ENCODE data around the gene FAM43A.

FAM43A gene

DNA sequence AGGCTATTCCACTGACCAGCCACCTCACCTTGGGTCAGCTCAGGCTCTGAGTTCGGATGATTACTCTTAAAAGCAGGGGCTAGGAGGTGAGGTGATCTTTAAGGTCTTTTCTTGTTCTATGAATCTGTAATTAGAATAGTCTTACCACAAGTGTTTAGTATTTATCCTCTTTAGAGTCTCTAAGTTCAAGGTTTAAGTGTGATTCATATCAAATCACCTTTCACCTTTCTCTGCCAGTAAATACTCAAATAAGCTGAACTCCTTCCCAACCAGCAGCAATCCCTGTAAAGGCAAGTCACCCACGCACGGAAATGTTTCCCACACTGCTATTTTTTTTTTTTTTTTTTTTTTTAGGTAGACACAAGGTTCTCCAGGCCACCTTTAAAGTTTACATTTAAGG lies 37.9 kb upstream of the FAM43A start:
- no peak overlapping the region for H3K4me3 ChIP-seq (ENCODE audit: low read depth, low read length)
- DNase-seq (ENCODE audit: low read depth): no peak
- TF ChIP-seq, protein P1, sequence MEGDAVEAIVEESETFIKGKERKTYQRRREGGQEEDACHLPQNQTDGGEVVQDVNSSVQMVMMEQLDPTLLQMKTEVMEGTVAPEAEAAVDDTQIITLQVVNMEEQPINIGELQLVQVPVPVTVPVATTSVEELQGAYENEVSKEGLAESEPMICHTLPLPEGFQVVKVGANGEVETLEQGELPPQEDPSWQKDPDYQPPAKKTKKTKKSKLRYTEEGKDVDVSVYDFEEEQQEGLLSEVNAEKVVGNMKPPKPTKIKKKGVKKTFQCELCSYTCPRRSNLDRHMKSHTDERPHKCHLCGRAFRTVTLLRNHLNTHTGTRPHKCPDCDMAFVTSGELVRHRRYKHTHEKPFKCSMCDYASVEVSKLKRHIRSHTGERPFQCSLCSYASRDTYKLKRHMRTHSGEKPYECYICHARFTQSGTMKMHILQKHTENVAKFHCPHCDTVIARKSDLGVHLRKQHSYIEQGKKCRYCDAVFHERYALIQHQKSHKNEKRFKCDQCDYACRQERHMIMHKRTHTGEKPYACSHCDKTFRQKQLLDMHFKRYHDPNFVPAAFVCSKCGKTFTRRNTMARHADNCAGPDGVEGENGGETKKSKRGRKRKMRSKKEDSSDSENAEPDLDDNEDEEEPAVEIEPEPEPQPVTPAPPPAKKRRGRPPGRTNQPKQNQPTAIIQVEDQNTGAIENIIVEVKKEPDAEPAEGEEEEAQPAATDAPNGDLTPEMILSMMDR (IDR thresholded peaks at IDR 0.05; ENCODE audit: control insufficient read depth, extremely low read depth, insufficient read depth): no peak

DNA sequence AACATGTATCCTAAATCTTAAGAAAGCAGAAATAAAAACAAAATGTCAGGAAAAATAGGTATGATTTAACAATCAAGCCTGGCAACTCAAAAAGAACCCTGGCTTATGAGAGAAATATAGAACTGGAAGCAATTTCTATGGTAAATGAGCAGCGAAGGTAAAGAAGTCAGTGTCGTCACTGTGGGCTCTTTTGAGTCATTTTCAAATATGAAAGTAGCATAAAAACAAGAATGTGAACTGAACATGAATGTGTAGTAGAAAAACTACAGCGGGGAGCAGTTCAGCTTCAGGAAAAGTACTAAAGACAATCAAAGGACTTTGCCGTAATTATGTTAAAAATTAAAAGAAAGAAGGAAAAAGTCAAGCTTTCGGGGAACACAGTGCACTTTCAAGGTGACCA lies 31.2 kb upstream of the FAM43A start:
- no peak for DNase-seq (ENCODE audit: low read depth)
- no peak overlapping the region for H3K4me3 ChIP-seq (ENCODE audit: low read depth, low read length)
- TF ChIP-seq, protein P1 (IDR thresholded peaks at IDR 0.05; ENCODE audit: control insufficient read depth, extremely low read depth, insufficient read depth): no peak

DNA sequence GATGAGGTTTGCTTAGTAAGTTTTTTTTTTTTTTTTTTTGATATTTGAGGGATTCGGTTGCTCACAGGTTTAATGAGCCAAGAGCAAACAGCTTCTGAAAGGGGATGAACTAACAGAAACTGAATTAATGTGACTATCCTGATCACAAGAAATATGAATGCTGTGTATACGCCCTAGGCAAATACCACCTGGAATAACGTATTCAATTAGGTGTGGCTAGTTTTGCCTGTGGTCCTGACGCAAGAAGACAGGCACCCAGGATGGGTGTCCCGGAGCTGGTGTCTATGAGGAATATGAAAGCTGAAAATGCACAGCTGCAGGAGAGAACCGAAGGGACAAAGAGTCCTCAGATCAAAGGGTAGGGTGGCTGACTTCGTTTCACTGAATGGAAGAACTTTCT lies 28.2 kb upstream of the FAM43A start:
- no peak for DNase-seq (ENCODE audit: low read depth)
- no peak overlapping the region for H3K4me3 ChIP-seq (ENCODE audit: low read depth, low read length)
- TF ChIP-seq, protein P1 (IDR thresholded peaks at IDR 0.05; ENCODE audit: control insufficient read depth, extremely low read depth, insufficient read depth): no peak

DNA sequence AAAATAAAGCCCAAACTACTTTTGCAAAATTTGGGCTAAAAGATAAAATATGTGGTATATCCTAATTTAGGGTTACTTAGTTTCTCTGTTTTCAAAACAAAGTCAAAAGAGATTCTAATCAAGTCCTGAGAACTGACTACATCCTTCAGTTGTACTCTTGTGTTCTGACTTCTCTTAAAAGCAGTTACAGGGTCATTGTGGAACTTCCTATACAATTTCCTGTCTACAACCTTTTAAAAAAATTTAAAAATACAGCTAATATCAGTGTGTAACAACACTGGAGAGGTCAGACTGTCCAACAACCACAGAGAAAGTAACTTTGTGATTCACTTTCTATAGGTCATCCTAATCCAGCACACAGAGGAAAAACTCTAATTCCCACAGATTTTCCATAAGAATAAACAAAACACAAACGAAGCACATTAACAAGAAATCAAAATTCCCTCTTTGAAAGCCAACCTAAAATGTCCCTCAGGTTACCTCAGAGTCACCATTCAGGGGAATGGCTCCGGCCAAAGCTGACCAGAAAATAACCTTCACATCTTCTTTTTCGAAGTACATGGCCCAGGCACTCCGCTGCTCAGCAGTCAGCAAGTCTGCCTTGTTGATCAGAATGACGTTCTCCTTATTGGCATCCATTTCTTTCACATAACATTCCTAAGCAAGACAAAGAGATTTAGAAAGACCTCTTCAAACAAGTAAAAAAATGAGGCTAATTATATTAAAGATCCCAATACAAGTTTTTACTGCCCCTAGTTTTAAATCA lies 27.0 kb upstream of the FAM43A start:
- TF ChIP-seq, protein P1 (IDR thresholded peaks at IDR 0.05; ENCODE audit: control insufficient read depth, extremely low read depth, insufficient read depth): no peak
- H3K4me3 ChIP-seq (ENCODE audit: low read depth, low read length): no peak overlapping the region
- no peak for DNase-seq (ENCODE audit: low read depth)

DNA sequence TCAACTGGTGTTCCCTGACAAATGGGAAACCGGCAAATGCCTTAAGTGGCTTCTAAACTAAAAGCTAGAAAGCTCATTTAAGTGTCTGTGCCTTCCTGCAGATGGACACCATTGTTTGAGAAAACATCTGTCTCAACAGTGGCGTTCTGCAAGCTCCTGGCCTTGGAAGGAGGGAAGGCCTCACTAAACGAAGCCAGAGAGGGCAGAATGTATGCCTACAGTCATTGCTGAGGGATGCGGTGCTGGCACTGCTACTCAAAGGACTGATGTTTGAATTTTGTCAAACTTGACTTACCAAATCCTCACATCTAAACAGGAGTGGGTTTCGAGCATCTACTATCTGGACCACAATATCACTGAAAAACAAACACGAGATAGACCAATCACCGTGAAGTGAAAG lies 25.9 kb upstream of the FAM43A start:
- DNase-seq (ENCODE audit: low read depth): no peak
- TF ChIP-seq, protein P1 (IDR thresholded peaks at IDR 0.05; ENCODE audit: control insufficient read depth, extremely low read depth, insufficient read depth): no peak
- H3K4me3 ChIP-seq (ENCODE audit: low read depth, low read length): no peak overlapping the region

DNA sequence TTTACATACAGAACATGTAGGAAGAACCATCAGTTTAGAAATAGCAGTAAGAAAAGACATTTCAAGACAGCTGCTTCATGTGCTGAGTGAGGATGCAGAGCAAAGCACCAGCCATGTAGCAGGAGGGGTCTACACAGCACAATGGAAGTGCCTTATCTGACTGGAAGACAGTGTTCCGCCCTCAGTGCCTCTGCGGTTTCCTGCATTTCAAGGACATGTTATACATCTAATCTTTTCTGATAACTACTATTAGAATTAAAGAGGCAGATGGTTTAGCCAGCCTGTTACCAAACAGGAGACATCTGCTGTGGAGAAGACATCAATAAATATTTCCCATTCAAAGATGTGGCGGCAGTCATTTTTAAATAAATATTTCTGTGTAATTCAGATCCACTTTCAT lies 24.3 kb upstream of the FAM43A start:
- TF ChIP-seq, protein P1 (IDR thresholded peaks at IDR 0.05; ENCODE audit: control insufficient read depth, extremely low read depth, insufficient read depth): no peak
- no peak for DNase-seq (ENCODE audit: low read depth)
- no peak overlapping the region for H3K4me3 ChIP-seq (ENCODE audit: low read depth, low read length)

DNA sequence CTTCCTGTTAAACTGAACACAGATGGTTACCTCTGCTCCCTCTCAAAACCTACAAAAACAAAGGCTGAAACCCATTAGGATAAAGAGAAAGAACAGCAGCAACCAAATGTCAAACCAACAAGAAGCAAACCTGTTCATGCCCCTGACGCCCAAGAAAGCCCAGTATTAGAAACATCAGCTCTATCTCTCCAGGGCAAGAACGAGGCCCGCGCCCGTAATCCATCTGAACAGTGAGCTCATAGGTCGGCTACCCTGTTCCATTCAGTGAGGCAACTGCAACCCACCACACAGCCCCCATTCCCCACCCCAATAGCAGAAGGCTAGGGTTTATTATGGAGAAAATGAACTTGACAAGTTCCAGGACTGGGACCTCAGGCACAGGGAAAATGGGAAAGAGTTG lies 23.7 kb upstream of the FAM43A start:
- TF ChIP-seq, protein P1 (IDR thresholded peaks at IDR 0.05; ENCODE audit: control insufficient read depth, extremely low read depth, insufficient read depth): no peak

More for the DNA sequence above, 23.7 kb upstream of the FAM43A start:
- DNase-seq (ENCODE audit: low read depth): no peak
- no peak overlapping the region for H3K4me3 ChIP-seq (ENCODE audit: low read depth, low read length)
